ENCODE measurements around the gene KMT2C. TPM values are rescaled to one million over a fixed set of nuclear protein-coding genes. Genes with fewer than 3 reads are reported as not detected.
"Not testable (repeated sequence)": the region's sequence is repeated elsewhere in the genome, so short reads cannot be mapped to it uniquely, and the experiment has no call there.

The KMT2C gene
- total RNA-seq, 1 donor = 39.7 TPM

- no peak overlapping the region for H3K4me3 ChIP-seq (ENCODE audit: low read depth, low read length)
- no peak for TF ChIP-seq CTCF (IDR thresholded peaks at IDR 0.05; ENCODE audit: insufficient read depth, low read depth, low read length)
- no peak for DNase-seq (ENCODE audit: low read depth)
Measured at GRCh38 chr7:152399344-152399743, 36.5 kb downstream of the KMT2C start.

GRCh38 chr7:152395112-152395511, 40.7 kb downstream of the KMT2C start:
- H3K4me3 ChIP-seq (ENCODE audit: low read depth, low read length) = no peak overlapping the region
- TF ChIP-seq CTCF (IDR thresholded peaks at IDR 0.05; ENCODE audit: insufficient read depth, low read depth, low read length) = no peak
- peak; percentile 63 for DNase-seq (ENCODE audit: low read depth)

DNA sequence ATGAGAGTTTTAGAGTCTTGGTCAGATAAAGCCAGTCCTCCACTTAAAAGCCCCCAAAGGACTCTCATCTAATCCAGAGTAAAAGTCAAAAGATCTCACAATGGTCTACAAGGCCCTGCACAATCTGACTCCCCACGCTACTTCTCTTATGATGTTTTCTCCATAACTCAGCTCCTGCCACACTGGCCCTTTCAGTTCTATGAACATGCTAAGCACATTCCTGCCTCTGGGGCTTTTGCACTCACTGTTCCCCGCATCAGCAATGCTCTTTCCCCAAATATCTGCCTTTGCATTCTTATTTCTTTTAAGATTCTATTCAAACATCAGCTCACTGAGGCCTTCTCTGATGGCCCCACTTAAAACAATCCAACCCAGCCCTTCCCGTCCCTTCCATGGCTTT, 41.6 kb downstream of the KMT2C start:
- DNase-seq (ENCODE audit: low read depth) = peak; percentile 55
- not testable (repeated sequence) for H3K4me3 ChIP-seq (ENCODE audit: low read depth, low read length)
- peak; percentile 65 for TF ChIP-seq CTCF (IDR thresholded peaks at IDR 0.05; ENCODE audit: insufficient read depth, low read depth, low read length)

- no peak overlapping the region for H3K4me3 ChIP-seq (ENCODE audit: low read depth, low read length)
- no peak for TF ChIP-seq CTCF (IDR thresholded peaks at IDR 0.05; ENCODE audit: insufficient read depth, low read depth, low read length)
- DNase-seq (ENCODE audit: low read depth) = no peak
Measured at GRCh38 chr7:152392254-152392653, 43.5 kb downstream of the KMT2C start.

- not testable (repeated sequence) for DNase-seq (ENCODE audit: low read depth); H3K4me3 ChIP-seq (ENCODE audit: low read depth, low read length)
Measured at GRCh38 chr7:152386136-152386764, 49.6 kb downstream of the KMT2C start.

- not testable (repeated sequence) for H3K4me3 ChIP-seq (ENCODE audit: low read depth, low read length); DNase-seq (ENCODE audit: low read depth)
Measured at GRCh38 chr7:152384235-152385200, 51.3 kb downstream of the KMT2C start.

GRCh38 chr7:152383341-152384234, 52.2 kb downstream of the KMT2C start:
- H3K4me3 ChIP-seq (ENCODE audit: low read depth, low read length) = no peak overlapping the region
- peak; percentile 86 for DNase-seq (ENCODE audit: low read depth)
- no peak for TF ChIP-seq CTCF (IDR thresholded peaks at IDR 0.05; ENCODE audit: insufficient read depth, low read depth, low read length)
